HG03103 (cell line): Measurements from ENCODE around the gene BTBD9.
"Not testable (repeated sequence)": the region's sequence is repeated elsewhere in the genome, so short reads cannot be mapped to it uniquely, and the experiment has no call there.

Experiments
- ATAC-seq: cut with Tn5 transposase; IDR thresholded peaks from one replicate; pipeline ENCODE4 v1.9.1; 2021; ENCODE audit warnings: low read depth; ENCODE audit not compliant: unreplicated experiment

The BTBD9 gene

GRCh38 chr6:38353310-38354036 lies 286.3 kb downstream of the BTBD9 start:
- no peak for ATAC-seq

GRCh38 chr6:38352636-38353035 lies 287.1 kb downstream of the BTBD9 start:
- no peak for ATAC-seq

- ATAC-seq, result no peak
Measured at GRCh38 chr6:38350942-38351341, 288.8 kb downstream of the BTBD9 start.

GRCh38 chr6:38350220-38350619 lies 289.5 kb downstream of the BTBD9 start:
- no peak for ATAC-seq

GRCh38 chr6:38349795-38350194 lies 289.9 kb downstream of the BTBD9 start:
- no peak for ATAC-seq

GRCh38 chr6:38349221-38349620 lies 290.5 kb downstream of the BTBD9 start:
- ATAC-seq, result no peak

- no peak for ATAC-seq
Measured at GRCh38 chr6:38348371-38348770, 291.4 kb downstream of the BTBD9 start.

- not testable (repeated sequence) for ATAC-seq
Measured at GRCh38 chr6:38347829-38348228, 291.9 kb downstream of the BTBD9 start.

- no peak for ATAC-seq
Measured at GRCh38 chr6:38346291-38347079, 293.2 kb downstream of the BTBD9 start.

GRCh38 chr6:38345586-38345985 lies 294.1 kb downstream of the BTBD9 start:
- ATAC-seq, result no peak

GRCh38 chr6:38341496-38341895 lies 298.2 kb downstream of the BTBD9 start:
- ATAC-seq, result no peak

- ATAC-seq, result no peak
Measured at GRCh38 chr6:38339914-38340313, 299.8 kb downstream of the BTBD9 start.

GRCh38 chr6:38337819-38338465 lies 301.8 kb downstream of the BTBD9 start:
- ATAC-seq, result no peak

- no peak for ATAC-seq
Measured at GRCh38 chr6:38336922-38337321, 302.8 kb downstream of the BTBD9 start.

GRCh38 chr6:38326837-38327236 lies 312.9 kb downstream of the BTBD9 start:
- no peak for ATAC-seq

GRCh38 chr6:38323216-38323615 lies 316.5 kb downstream of the BTBD9 start:
- ATAC-seq, result no peak

- ATAC-seq, result no peak
Measured at GRCh38 chr6:38322138-38322537, 317.6 kb downstream of the BTBD9 start.

- no peak for ATAC-seq
Measured at GRCh38 chr6:38320843-38321242, 318.9 kb downstream of the BTBD9 start.

- no peak for ATAC-seq
Measured at GRCh38 chr6:38320358-38320757, 319.4 kb downstream of the BTBD9 start.

GRCh38 chr6:38319256-38320212 lies 320.2 kb downstream of the BTBD9 start:
- ATAC-seq, result no peak
